Activated CD8-positive, alpha-beta T cell treated with anti-CD3 and anti-CD28 coated beads for 36 hours (primary cell): ENCODE measurements around the gene STXBP1. TPM values are rescaled to one million over a fixed set of nuclear protein-coding genes. Genes with fewer than 3 reads are reported as not detected.

Source experiments
- ATAC-seq: fragments of 200-7000 bp; cut with Tn5 transposase; one replicate; pipeline ENCODE4 v1.10.0; 2021; ENCODE audit warnings: mild to moderate bottlenecking, moderate library complexity
- CTCF ChIA-PET: fragments of 350-600 bp; sonication (Branson Sonifier 250); formaldehyde crosslinking; loops from one replicate; lab custom pipeline; 2021; ENCODE audit warnings: antibody characterized with exemption; lab: Charles Lee
- POLR2A ChIA-PET: fragments of 350-600 bp; sonication (Branson Sonifier 250); formaldehyde crosslinking; loops from one replicate; lab custom pipeline; 2021; ENCODE audit warnings: antibody characterized with exemption; lab: Charles Lee
- DNase-seq: peaks from one replicate; pipeline ENCODE4 v3.0.0-alpha.2; 2020
- H3K27ac Mint-ChIP-seq: one replicate; pipeline ENCODE4 v1.8.0; 2021; ENCODE audit warnings: mild to moderate bottlenecking, mixed read lengths
- H3K27me3 Mint-ChIP-seq: one replicate; pipeline ENCODE4 v1.8.0; 2021; ENCODE audit warnings: mixed read lengths
- H3K36me3 Mint-ChIP-seq: one replicate; pipeline ENCODE4 v1.8.0; 2021; ENCODE audit warnings: low read depth, mixed read lengths
- H3K4me1 Mint-ChIP-seq: one replicate; pipeline ENCODE4 v1.8.0; 2021; ENCODE audit warnings: low read depth, mixed read lengths
- H3K4me3 Mint-ChIP-seq: one replicate; pipeline ENCODE4 v1.8.0; 2021; ENCODE audit warnings: mild to moderate bottlenecking, moderate library complexity, mixed read lengths
- H3K9me3 Mint-ChIP-seq: one replicate; pipeline ENCODE4 v1.8.0; 2021; ENCODE audit warnings: mixed read lengths
- intact Hi-C: fragments of 100-400 bp; cut with micrococcal nuclease; formaldehyde crosslinking; loops from one replicate; pipeline ENCODE4 v1.10.0; 2022
- total RNA-seq, 2 experiments: library from RNA; stranded (reverse); gene quantifications; one replicate each; pipeline ENCODE4 v1.2.3, GENCODE V29; 2021
- TF ChIP-seq, protein P1 (sequence below): fragments of 200-600 bp; IDR thresholded peaks from one replicate; pipeline ENCODE4 v1.8.0; 2022; ENCODE audit warnings: antibody characterized with exemption, mild to moderate bottlenecking

STXBP1 gene
- total RNA-seq, 2 experiments from 2014 or later, result 19.2 to 23.5 TPM

DNA sequence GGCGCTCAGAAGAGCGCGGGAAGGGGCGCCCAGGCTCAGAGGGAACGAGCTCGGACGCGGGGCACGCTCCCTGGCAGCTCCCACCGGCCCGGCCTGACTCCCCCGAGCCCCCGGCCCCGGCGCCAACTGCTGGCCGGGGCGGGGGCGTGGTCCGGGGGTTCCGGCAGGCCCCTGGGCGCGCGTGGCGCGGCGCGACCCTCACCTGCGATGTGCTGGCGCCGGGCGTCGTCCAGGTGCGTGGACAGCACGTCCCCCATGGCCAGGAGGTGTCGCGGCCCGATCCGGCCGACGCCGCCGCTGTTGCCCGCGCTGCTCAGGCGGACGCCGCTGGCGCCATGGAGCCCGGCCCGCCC, 43.5 kb upstream of the STXBP1 start:
- H3K36me3 Mint-ChIP-seq, result no peaks in the 10 kb centered on the region
- no peaks in the 10 kb centered on the region for H3K27me3 Mint-ChIP-seq
- no peak overlapping the region for H3K27ac Mint-ChIP-seq
- H3K4me1 Mint-ChIP-seq, result peaks cover 28% of the 10 kb centered on the region
- H3K9me3 Mint-ChIP-seq, result no peaks in the 10 kb centered on the region
- ChIA-PET CTCF (interaction anchor here (1.6 kb wide), 1 partner anchor 10 kb away, joined by 5 read pairs; no protein-coding TSS in a partner anchor), POLR2A (interaction anchor here (3.2 kb wide), 1 partner anchor 11 kb away, joined by 19 read pairs; no protein-coding TSS in a partner anchor)
- ATAC-seq, result no peak
- H3K4me3 Mint-ChIP-seq, result peak overlapping the region; percentile 61
- TF ChIP-seq, protein P1, sequence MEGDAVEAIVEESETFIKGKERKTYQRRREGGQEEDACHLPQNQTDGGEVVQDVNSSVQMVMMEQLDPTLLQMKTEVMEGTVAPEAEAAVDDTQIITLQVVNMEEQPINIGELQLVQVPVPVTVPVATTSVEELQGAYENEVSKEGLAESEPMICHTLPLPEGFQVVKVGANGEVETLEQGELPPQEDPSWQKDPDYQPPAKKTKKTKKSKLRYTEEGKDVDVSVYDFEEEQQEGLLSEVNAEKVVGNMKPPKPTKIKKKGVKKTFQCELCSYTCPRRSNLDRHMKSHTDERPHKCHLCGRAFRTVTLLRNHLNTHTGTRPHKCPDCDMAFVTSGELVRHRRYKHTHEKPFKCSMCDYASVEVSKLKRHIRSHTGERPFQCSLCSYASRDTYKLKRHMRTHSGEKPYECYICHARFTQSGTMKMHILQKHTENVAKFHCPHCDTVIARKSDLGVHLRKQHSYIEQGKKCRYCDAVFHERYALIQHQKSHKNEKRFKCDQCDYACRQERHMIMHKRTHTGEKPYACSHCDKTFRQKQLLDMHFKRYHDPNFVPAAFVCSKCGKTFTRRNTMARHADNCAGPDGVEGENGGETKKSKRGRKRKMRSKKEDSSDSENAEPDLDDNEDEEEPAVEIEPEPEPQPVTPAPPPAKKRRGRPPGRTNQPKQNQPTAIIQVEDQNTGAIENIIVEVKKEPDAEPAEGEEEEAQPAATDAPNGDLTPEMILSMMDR, result no peak
- intact Hi-C loops, result no loop called here
- no peak for DNase-seq

DNA sequence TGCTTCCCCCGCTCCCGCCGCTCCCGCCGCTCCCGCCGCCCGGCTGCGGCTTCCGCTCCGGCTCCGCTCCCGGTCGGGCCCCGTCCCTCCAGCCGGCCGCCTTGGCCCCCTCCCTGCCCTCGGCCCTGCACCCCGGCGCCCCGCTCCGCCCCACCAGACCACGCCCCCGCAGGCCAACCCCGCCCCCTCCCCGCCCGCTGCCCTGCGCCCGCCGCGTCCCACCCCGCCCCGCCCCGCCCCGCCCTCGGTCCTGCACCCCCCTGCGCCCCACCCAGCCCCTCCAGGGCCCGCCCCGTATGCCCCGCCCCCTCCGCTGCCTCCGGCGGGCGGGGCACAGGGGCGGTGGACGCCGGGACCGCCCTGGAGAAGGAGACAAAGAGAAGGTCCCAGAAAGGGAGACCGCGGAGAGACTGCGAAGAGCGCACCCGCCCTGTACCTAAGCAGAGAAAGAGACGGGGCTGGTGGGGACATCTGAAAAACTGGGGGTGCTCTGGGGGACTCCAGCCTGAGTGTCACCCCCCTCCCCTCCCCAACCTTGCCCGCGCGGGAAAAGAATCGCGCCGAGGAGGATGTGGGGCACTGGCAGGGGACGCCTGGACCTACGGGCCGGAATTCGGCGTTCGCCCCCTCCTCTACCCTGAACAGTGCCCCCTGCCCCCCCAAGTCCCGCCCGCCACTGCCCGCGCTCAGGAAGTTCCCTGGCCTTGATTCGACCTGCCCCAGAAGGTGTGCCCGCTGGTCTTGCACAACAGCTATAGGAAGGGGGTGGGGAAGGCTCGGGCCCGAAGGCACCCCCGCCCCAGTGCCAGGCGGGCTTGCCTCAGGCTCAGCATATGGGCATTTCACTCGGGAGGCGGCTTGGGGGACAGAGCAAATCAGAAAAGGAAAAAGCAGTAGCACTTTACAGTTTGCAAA, 42.8 kb upstream of the STXBP1 start:
- DNase-seq (peak; percentile 78), ATAC-seq (peak; percentile 84)
- ChIA-PET POLR2A (interaction anchor here (1.4 to 1.9 kb wide), 4 partner anchors 41 to 286 kb away, joined by 3 to 8 read pairs (median 4); partner anchors contain the start of genes ENG, LRSAM1 and RPL12), CTCF (no interaction called here)
- H3K27me3 Mint-ChIP-seq, result no peaks in the 10 kb centered on the region
- peak overlapping the region; percentile 81 for H3K27ac Mint-ChIP-seq
- H3K4me1 Mint-ChIP-seq, result peaks cover 33% of the 10 kb centered on the region
- H3K4me3 Mint-ChIP-seq, result peak overlapping the region; percentile 78
- H3K9me3 Mint-ChIP-seq, result no peaks in the 10 kb centered on the region
- intact Hi-C loops, result no loop called here
- TF ChIP-seq, protein P1, result no peak
- H3K36me3 Mint-ChIP-seq, result no peaks in the 10 kb centered on the region

GRCh38 chr9:127569886-127570401, 42.1 kb upstream of the STXBP1 start:
- Mint-ChIP-seq H3K27me3 (no peaks in the 10 kb centered on the region), H3K4me3 (peak overlapping the region; percentile 78), H3K27ac (peak overlapping the region; percentile 81), H3K4me1 (peaks cover 41% of the 10 kb centered on the region), H3K9me3 (no peaks in the 10 kb centered on the region), H3K36me3 (no peaks in the 10 kb centered on the region)
- peak; percentile 68 for ATAC-seq
- CTCF ChIA-PET, result no interaction called here
- intact Hi-C loops, result no loop called here
- TF ChIP-seq, protein P1, result no peak
- peak; percentile 46 for DNase-seq
- POLR2A ChIA-PET, result interaction anchor here (1.4 to 1.9 kb wide), 4 partner anchors 40 to 285 kb away, joined by 3 to 8 read pairs (median 4); partner anchors contain the start of genes ENG, LRSAM1 and RPL12

DNA sequence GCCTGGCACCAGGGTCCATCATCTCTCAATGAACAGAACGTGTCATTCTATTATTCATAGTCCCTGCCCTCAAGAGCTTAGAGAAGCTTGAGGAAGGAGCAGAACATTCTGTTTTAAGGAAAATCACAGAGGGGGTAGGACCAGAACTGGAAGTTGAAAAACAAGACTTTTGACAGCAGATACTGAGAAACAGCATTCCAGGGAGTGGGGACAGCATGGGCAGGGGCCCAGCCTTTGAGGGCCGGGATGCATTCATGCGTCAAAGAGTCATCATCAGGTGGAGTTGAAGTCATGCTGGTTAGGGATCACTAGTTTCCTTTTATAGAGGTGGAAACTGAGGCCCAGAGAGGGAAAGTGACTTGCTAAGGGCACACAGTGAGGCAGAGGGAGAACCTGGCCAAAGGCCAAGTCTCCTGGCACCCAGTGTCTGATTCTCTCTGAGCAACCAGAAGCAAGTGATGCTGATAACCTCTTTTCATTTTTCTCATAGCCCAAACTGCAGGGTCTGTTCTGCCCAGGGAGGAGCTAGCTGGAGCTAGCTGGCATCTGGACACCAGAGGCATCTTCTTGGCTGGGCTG, 41.5 kb upstream of the STXBP1 start:
- no peaks in the 10 kb centered on the region for H3K36me3 Mint-ChIP-seq
- H3K4me1 Mint-ChIP-seq, result peaks cover 42% of the 10 kb centered on the region
- POLR2A ChIA-PET, result interaction anchor here (1.4 to 1.9 kb wide), 4 partner anchors 40 to 284 kb away, joined by 3 to 8 read pairs (median 4); partner anchors contain the start of genes ENG, LRSAM1 and RPL12
- CTCF ChIA-PET, result no interaction called here
- DNase-seq (no peak), ATAC-seq (no peak)
- TF ChIP-seq, protein P1, result no peak
- no peak overlapping the region for H3K4me3 Mint-ChIP-seq
- H3K27ac Mint-ChIP-seq, result peak overlapping the region; percentile 81
- intact Hi-C loops, result no loop called here
- H3K27me3 Mint-ChIP-seq, result no peaks in the 10 kb centered on the region
- H3K9me3 Mint-ChIP-seq, result no peaks in the 10 kb centered on the region
